Epidermal melanocyte (primary cell): ENCODE data around the gene ZMPSTE24.

Source experiments
- DNase-seq: peaks from one replicate; pipeline ENCODE4 v3.0.0; 2011; ENCODE audit warnings: low spot score; ENCODE audit not compliant: insufficient read length

ZMPSTE24 gene

GRCh38 chr1:40303051-40303771 lies 45.2 kb downstream of the ZMPSTE24 start:
- no peak for DNase-seq

GRCh38 chr1:40303790-40304189 lies 45.8 kb downstream of the ZMPSTE24 start:
- no peak for DNase-seq

DNA sequence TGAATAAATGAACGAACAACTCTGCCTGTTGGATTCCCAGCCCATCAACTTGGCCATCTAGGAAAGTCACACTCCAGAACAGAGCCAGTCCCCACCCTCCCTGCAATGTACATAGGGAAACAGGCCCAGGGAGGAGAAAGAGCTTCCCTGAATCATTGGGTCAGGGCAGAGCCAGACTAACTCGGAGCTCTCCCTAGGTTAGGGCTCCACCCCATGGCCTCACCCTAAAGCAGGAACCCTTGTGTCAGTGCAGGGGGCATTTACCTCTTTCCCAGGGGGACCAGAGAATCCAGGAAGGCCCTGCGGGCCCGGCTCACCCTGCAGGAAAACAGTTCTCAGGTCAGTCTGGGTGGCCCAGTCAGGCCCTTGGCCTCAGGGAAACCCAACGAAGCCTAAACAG lies 47.4 kb downstream of the ZMPSTE24 start:
- DNase-seq: no peak

DNA sequence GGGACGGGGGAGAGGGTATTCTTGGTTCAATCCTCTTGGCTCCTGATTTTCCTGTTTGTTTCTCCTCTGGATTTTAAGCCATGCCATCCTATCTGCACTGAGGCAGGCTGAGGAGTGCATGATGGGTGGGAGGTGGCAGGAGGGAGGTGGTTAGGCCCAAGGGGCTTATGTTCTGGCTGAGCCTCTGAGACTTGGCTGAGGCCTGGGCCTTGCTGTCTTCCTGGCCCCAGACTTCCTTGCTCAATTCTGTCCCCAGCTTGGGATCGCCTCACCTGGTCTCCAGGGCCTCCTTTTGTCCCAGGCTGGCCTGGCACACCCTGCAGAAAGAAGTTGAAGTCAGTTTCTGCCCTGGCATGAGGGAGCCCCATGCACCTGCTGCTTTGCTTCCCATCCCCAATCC lies 47.8 kb downstream of the ZMPSTE24 start:
- DNase-seq: no peak

DNA sequence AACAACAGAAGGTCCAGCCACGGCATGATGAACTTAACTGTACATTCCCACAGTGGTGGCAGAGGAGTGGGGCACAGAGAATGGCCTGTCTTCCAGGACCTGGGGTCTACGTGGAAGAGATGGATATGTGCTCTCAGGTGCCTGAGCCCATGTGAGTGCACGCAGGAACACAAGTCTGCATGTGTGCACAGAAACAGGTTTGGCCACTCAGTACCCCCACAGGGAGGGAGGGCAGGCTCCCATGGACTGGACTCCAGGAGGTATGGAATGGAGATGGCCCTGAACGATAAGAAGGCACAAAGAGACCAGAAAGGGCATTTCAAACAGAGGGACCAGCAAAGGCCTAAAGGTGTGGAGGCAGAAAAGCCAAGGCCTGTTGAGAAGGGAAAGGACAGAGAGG lies 48.3 kb downstream of the ZMPSTE24 start:
- DNase-seq: no peak

GRCh38 chr1:40307186-40307585 lies 49.1 kb downstream of the ZMPSTE24 start:
- DNase-seq: no peak

DNA sequence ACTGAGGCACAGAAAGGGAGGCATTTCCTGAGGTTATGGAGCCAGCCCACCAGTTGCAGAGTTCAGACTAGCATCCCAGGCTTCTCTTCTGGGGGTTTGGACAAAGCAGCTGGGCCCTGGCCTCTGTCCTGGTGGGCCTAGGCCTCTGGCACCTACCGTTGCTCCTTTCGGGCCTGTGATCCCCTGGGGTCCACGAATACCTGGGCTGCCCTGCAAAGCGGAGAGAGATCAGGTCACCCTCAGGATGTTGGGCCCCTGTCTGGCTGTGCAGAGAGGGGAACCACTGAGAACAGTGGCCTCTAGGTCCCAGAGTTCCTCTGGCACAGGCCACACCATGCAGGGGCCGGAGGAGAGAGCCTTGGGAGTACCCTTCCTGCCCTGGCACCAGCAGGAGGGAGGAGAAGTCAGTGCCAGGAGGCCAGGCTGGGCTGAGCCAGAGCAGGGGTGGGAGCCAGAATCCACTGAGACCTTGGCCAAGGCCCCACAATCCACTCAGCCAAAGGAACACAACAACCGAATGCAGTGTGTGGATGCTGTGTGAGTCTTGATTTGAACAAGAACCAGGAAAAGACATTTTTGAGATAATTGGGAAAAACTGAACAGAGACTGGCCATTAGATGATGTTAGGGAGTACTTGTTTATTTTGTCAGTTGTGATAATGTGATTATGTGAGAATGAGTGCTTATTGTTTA lies 50.1 kb downstream of the ZMPSTE24 start:
- DNase-seq: no peak

DNA sequence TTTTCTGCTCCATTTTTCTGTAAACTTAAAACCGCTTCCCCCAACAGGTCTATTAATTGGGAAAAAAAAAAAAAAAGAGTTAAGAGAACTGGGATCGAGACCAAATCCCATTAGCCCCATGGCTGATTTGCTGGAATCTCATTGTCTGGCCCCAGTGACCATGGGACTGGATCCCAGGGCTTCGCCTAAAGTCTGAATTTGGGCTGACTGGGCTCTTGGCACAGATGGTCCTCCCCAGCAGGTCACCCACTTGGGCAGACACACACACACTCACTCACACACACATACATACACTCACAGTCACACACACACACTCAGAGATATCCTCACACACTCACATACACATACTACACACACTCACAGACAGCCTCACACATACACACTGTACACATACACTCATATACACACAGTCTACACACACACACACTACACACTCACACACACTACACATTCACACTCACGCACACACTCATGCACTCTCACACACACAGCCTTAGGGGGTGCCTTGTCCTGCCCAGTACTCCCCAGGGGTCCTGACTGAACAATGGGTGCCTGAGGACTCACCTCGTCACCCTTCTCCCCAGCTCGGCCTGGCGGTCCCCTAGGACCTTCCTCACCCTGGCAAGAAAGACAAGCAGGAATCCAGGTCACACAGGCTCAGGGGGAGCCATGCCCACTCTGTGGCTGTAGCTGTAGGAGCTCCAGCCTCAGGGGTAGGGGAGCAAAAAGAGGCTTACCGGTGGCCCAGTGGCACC lies 51.5 kb downstream of the ZMPSTE24 start:
- no peak for DNase-seq

GRCh38 chr1:40310129-40310461 lies 52.1 kb downstream of the ZMPSTE24 start:
- no peak for DNase-seq

DNA sequence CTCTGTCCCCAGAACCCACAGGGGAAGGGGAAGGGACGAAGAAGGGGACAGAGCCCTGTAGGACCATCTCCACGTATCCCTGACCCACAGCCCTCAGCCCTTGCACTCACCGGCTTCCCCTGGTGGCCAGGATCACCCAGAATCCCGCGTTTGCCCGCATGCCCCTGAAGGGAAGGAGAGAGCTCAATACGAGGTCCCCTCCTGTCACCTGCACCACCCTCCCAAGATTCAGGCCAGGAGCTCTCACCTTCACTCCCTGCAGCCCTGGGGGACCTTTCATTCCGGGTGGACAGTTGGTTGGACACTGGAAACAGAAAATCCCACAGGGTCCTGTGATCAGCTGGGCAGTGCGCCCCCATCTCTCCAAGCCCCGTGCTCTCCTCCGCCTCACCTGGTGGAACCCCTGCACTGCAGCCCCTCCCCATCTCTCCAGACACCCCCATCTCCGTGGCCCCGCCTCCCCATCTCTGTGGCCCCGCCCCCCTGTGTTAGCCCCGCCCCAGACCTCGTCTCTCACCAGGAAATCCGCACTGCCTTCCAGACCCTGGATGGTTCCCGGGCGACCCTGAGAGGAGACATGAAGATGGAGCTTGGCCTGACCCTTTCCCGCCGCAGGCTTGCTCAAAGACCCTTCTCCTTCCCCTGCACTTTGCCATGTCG lies 53.1 kb downstream of the ZMPSTE24 start:
- DNase-seq: no peak

DNA sequence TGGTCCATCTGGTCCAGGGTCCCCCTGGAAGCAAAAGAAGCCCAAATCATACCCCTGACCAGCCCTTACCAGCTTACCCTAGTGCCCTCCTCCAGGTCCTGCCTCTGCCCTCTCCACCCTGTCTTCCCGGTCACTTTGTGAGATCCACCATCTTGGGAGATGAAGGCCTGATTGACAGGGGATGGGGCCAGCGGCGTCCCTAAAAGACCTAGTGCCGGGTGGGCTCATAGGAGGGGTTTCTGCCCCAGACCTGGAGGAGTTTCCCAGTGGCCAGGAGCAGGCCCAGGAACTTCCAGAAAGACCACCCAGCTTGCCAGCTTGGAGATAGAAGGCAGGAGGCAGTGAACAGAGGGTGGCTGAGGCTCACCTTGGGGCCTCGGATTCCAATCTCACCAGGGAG lies 53.7 kb downstream of the ZMPSTE24 start:
- DNase-seq: no peak

DNA sequence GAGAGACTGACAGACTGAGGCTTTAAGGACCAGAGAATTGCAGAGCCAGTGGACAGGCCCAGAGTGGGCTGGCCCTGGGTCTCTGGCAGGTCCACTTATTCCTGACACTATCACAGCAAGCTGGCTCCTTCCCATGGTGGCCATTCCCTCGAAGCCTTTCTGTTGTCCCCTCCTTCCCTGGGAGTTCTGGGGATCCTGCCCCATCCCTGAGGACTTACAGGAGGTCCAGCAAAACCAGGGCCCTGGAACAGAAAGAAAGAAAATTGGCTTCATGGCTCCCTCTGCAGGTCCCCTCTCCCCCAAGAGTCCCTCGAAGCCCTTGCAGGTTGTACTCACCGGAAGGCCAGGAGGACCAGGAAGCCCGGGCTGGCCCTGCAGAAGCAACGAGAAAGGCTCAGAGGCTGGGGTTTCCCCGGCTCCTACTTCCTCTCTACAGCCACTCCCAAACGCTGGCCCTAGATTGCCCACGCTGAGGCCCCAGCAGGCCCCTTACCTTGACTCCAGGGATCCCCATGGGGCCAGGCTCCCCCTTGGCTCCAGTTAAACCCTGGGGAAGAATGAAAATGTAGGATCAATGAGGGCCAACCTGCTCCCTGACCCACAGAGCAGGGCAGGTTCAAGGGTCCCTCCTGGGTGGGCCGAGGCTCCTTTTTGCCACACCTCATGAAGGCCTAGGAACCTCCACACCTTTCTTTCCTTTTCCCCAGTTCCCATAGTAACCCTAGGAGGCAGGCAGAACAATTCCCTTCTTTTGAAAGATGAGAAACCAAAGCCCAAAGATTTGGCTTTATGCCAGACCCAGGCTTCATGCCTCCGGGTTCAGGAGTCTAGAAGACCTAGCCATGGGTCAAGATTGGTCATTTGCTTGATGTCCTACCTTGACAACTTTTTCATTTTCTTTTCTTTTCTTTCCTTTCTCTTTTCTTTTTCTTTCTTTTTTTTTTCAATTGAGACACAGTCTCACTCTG lies 54.5 kb downstream of the ZMPSTE24 start:
- DNase-seq: no peak

GRCh38 chr1:40313329-40313957 lies 55.4 kb downstream of the ZMPSTE24 start:
- DNase-seq: no peak

GRCh38 chr1:40313958-40314720 lies 56.1 kb downstream of the ZMPSTE24 start:
- no peak for DNase-seq

DNA sequence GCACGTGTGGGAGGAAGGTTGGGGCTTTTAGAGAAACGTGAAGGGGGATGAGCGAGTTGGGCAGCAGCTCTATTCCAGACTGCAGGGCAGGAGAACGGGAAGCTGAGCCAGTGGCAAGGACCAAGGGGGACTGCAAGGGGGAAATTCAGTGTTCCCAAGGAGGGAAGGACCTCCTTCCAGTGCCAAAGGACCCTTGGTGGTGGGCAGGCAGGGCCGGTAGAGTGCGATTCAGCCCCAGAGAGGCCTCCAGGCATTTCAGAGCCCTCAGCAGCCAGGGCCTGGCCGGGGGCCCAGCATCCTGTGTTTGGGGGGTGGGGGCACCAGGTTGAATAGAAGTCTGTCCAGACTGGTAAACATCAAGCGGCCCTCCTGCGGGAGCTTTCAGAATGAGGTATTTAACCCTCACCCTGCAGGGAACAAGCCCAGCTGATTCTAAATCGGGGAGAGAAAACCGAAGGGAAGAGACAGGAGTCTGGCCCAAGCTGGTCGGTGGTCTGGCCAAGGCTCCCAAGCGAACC lies 56.7 kb downstream of the ZMPSTE24 start:
- DNase-seq: no peak

DNA sequence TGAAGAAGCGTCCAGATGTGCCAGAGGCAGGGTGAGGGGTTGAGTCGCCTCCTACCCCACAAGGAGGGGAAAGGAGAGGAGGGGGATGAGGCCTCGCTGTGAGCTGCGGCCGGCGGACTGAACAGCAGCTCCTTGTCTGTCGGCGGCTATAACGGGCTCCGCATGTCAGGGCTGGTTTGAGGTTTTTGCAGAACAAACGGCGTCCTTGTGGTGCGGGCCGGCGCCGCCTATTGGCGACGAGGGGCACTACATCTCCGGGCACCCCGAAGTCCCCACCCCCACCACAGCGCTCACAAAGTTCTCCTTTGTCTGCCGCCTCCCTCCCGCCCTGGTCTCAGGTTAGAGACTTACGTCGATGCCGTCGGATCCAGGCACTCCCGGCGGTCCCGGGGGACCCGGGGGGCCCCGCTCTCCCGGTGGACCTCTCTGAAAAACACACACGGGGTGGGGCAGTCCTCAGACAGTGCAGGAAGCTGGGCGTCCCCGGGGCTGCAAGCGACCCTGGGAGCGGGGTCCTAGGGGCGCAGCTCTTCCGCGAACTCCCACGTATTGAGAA lies 57.3 kb downstream of the ZMPSTE24 start:
- DNase-seq: peak; percentile 80

DNA sequence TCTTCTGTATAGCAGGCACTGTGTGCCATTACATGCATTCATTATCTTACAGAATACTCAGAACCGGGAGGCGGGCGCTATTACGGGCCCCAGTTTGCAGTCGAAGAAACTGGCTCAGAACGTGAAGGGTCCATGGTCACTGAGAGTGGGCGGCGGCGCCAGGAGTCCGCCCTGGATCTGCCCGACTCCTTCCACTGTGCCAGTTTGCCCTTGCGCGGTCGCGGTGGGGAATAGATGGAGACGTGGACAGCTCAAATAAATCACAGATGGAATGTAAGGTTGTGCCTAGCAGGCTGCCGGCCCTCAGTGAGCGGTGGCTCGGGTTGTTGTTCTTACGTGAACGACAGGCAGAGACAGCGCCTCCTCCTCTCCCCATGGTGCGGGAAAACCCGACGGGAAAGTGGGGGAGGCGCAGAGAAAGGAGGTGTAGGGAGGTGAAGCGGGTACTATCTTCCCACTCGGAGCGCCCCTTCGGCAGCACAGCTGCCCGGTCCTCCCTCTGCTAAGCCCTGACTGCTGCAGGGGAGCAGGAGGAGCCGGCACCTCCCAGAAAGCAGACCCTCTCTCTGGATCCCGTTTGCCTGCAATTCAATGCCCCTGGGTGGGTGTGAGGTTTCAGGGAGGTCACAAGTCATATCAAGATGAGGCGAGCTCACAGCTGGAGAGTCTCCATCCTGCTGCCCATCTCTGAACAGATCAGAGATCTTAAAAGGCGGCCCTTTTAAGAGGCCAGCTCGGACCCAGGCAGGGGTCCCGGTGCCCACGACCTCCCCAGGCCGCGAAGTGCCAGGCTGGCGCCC lies 58.0 kb downstream of the ZMPSTE24 start:
- no peak for DNase-seq
